Prostate gland (tissue), 2 donors: ENCODE results near the gene WBP2NL.
"Not testable (repeated sequence)": the region's sequence is repeated elsewhere in the genome, so short reads cannot be mapped to it uniquely, and the experiment has no call there.

Source experiments
- CTCF ChIP-seq, 4 experiments: fragments of 200-600 bp in 2 of 4; fragments of 450-650 bp in 2 of 4; sonication (generic) in 2 of 4; IDR thresholded peaks; 1 replicate in 3 of 4; 2 replicates in 1 of 4; pipeline ENCODE4 v1.5.1; 2016 to 2019; ENCODE audit warnings: antibody characterized with exemption in 4 of 4, mild to moderate bottlenecking in 2 of 4, moderate library complexity in 2 of 4
- POLR2A ChIP-seq: fragments of 450-650 bp; IDR thresholded peaks from one replicate; pipeline ENCODE4 v1.6.1; 2016; ENCODE audit warnings: antibody characterized with exemption, mild to moderate bottlenecking
- POLR2AphosphoS5 ChIP-seq: sonication (generic); formaldehyde crosslinking; IDR thresholded peaks from one replicate; pipeline ENCODE4 v1.6.1; 2017; ENCODE audit warnings: antibody characterized with exemption

- TF ChIP-seq POLR2AphosphoS5; POLR2A; CTCF (IDR thresholded peaks at IDR 0.05): not testable (repeated sequence)
Measured at GRCh38 chr22:41948928-41949296, 49.7 kb upstream of the WBP2NL start.
